Bronchial epithelial cell (primary cell): ENCODE data around the gene BEND6. TPM values are rescaled to one million over a fixed set of nuclear protein-coding genes. Genes with fewer than 3 reads are reported as not detected.

ENCODE experiments used
- DNase-seq: peaks from one replicate; pipeline ENCODE4 v3.0.0-alpha.2; 2010; ENCODE audit warnings: low read depth
- FAIRE-seq: peaks from 2 replicates; lab custom pipeline; 2011; peaks lifted over from hg19 to GRCh38; lab: Jason Lieb, UNC
- H3K27me3 ChIP-seq: 2 replicates; pipeline ENCODE4 v1.5.1; 2011; ENCODE audit warnings: low read length; ENCODE audit not compliant: control insufficient read depth, insufficient read depth
- H3K36me3 ChIP-seq: 2 replicates; pipeline ENCODE4 v1.5.1; 2011; ENCODE audit warnings: low read length; ENCODE audit not compliant: control insufficient read depth, insufficient read depth
- H3K4me3 ChIP-seq: 2 replicates; pipeline ENCODE4 v1.5.1; 2011; ENCODE audit warnings: mild to moderate bottlenecking, low read depth, low read length, control low read depth
- total RNA-seq: library from RNA; depleted of rRNA; stranded (reverse); fragments of >200 nt; gene quantifications from 2 replicates; pipeline ENCODE4 v1.2.1, GENCODE V29; 2014
- TF ChIP-seq, protein P1 (sequence below): IDR thresholded peaks from 2 replicates; pipeline ENCODE4 v1.5.1; 2011; ENCODE audit warnings: mild to moderate bottlenecking, moderate library complexity, low read length, control low read depth, inconsistent platforms; ENCODE audit not compliant: insufficient read depth, severe bottlenecking

Gene BEND6, protein sequence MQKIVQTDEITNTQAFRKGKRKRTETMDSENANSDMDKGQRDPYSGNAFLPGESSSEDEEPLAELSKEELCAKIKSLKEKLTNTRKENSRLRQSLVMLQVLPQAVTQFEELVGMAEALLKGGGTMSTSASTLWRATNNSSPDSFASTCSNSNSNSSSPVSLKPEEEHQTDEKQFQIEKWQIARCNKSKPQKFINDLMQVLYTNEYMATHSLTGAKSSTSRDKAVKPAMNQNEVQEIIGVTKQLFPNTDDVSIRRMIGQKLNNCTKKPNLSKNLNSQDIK
- 0.53 and 1.3 TPM in 2 replicates for total RNA-seq

DNA sequence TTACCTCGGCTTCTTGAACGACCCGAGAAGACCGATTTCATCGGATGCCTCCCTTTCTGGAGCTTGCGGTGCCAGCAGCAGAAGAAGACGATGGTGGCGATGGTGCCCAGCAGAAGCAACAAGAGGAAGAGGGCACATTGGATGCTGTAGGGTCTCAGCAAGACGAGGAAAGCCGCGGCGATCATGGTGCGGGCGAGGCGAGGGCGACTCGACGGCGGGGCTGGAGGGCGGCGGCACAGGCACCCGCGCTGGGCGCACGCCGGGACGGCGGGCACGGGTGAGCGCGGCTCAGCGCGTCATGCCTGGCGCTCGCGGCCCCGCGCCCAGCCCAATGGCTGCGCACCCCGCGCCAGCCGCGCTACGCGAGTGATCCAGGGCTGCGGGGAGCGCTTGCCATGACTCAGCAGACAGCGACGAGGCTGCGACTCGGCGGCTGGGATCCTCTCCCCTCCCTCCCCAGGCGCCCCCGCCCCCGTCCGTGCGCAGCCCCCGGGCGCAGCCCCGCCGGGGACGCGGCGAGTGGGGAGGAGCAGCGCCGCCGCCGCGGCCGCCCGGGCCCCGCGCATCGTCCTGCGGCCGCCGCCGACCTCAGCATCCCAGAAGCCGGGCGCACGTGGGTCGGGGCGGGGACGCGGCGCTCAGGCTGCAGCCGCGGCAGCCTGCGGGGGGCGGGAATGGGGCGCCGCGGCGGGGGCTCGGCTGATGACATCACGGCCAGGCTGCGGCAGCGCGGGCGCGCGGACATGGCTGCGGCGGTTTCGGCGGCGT is at the start of gene BEND6:
Gene BEND6, plus strand, starts transcription at position 705 of the 768 bp plus-strand sequence. CDS start 26,704 bp downstream, outside the sequence.
- Histone ChIP-seq H3K36me3 (no peaks in the 10 kb centered on the region), H3K4me3 (peak within 1 kb of the TSS; percentile 56), H3K27me3 (no peaks in the 10 kb centered on the region)
- TF ChIP-seq, protein P1, sequence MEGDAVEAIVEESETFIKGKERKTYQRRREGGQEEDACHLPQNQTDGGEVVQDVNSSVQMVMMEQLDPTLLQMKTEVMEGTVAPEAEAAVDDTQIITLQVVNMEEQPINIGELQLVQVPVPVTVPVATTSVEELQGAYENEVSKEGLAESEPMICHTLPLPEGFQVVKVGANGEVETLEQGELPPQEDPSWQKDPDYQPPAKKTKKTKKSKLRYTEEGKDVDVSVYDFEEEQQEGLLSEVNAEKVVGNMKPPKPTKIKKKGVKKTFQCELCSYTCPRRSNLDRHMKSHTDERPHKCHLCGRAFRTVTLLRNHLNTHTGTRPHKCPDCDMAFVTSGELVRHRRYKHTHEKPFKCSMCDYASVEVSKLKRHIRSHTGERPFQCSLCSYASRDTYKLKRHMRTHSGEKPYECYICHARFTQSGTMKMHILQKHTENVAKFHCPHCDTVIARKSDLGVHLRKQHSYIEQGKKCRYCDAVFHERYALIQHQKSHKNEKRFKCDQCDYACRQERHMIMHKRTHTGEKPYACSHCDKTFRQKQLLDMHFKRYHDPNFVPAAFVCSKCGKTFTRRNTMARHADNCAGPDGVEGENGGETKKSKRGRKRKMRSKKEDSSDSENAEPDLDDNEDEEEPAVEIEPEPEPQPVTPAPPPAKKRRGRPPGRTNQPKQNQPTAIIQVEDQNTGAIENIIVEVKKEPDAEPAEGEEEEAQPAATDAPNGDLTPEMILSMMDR, result no peak
- no peak for FAIRE-seq
- DNase-seq, result no peak

DNA sequence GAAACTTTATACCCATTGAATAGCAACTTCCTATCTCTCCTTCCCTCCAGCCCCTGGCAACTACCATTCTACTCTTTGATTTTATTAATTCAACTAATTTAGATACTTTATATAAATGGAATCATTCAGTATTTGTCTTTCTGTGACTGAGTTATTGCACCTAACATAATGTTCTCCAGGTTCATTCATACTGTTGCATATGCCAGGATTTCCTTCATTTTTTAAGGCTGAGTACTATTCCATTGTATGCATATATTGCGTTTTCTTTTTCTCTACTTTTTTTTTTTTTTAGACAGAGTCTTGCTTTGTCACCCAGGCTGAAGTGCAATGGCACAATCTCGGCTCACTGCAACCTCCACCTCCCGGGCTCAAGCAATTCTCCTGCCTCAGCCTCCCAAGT is 49.5 kb upstream of the BEND6 start:
- H3K4me3 ChIP-seq, result no peak overlapping the region
- H3K27me3 ChIP-seq, result no peaks in the 10 kb centered on the region
- TF ChIP-seq, protein P1, result no peak
- DNase-seq, result no peak
- H3K36me3 ChIP-seq, result no peaks in the 10 kb centered on the region
- FAIRE-seq, result no peak

DNA sequence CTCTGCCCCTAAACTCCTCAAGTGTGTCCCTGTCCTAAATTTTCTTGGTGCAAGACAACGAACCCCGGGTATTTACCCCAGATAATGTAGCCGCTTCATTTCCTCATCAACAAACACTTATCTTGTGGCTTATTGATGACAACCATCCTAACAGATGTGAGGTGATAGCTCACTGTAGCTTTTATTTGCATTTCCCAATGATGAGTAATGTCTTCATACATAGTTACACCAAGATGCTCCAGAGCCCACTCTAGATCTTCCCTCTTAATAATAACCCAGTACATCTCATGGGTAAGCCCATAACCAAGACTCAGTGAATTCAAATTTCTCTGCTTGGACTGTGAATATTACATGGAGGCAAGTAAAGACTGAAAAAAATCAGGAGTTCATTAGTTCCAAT is 48.2 kb upstream of the BEND6 start:
- H3K4me3 ChIP-seq, result no peak overlapping the region
- H3K27me3 ChIP-seq, result no peaks in the 10 kb centered on the region
- FAIRE-seq, result no peak
- H3K36me3 ChIP-seq, result no peaks in the 10 kb centered on the region
- TF ChIP-seq, protein P1, result no peak
- peak; percentile 38 for DNase-seq

DNA sequence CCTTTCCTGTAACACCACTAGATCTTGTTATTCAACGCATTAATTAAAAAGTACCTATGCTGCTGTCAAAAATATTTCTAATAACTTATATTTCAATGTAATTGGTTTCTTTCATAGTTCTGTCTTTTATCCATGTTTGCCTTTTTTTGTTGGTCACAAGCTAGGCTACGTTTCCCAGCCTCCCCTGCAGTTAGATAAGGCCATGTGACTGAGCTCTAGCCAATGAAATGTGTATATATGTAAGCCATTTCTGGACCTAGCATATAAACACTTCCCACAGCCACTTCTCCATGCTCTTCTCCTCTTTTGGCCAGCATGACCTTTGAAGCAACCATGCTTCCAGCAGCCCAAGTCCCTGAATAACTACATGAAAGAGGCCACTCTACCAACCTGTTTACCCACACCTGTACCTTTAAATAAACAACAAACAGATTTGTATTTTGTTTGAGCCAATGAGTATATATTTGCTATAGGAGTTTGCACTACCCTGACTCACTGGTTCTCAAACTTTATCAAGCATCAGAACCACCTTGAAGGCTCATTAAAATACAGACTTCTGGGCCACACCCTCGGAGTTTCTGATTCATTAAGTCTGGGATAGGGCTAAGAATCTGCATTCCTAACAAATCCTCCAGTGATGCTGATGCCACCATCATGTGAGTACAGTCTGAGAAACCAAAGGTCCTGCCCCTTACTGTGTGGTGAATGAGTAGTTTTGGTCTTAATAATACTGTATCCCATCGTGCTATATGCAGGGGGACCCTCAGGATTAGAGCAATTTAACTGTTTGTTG is 45.6 kb upstream of the BEND6 start:
- no peak overlapping the region for H3K4me3 ChIP-seq
- H3K27me3 ChIP-seq, result no peaks in the 10 kb centered on the region
- TF ChIP-seq, protein P1, result no peak
- FAIRE-seq, result no peak
- DNase-seq, result peak; percentile 56
- no peaks in the 10 kb centered on the region for H3K36me3 ChIP-seq

DNA sequence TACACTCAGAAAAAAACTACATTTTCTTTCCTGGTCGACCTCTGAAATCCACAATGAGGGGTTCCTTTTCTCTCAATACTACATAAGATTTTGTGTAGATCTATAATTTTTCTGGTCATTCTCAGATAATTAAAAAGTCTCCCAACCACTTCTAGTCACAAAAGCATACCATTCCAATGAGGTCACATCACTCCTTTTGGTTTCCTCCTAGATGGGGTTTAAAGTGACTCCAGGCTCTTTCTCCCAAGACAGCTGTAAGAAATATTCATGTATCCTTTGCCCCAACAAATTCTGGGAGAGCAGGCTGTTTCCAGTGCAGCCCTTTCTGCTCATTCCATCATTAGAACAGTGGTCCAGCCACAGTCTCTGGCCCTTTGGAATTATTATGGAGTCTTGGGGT is 43.1 kb upstream of the BEND6 start:
- FAIRE-seq (no peak), DNase-seq (peak; percentile 62)
- H3K27me3 ChIP-seq, result no peaks in the 10 kb centered on the region
- H3K4me3 ChIP-seq, result no peak overlapping the region
- H3K36me3 ChIP-seq, result no peaks in the 10 kb centered on the region
- TF ChIP-seq, protein P1, result no peak
